GM12801 (cell line): Measurements from ENCODE around the gene MTOR.

Experiments used
- CTCF ChIP-seq: IDR thresholded peaks from one replicate; pipeline ENCODE4 v1.5.1; 2011; ENCODE audit warnings: control low read depth; ENCODE audit not compliant: insufficient read length; ENCODE audit errors: extremely low read depth

MTOR gene

GRCh38 chr1:11184973-11185372 is 77.4 kb downstream of the MTOR start:
- TF ChIP-seq CTCF: no peak

GRCh38 chr1:11182884-11183283 is 79.5 kb downstream of the MTOR start:
- no peak for TF ChIP-seq CTCF

GRCh38 chr1:11180342-11180744 is 82.0 kb downstream of the MTOR start:
- no peak for TF ChIP-seq CTCF

GRCh38 chr1:11179125-11179524 is 83.2 kb downstream of the MTOR start:
- TF ChIP-seq CTCF: no peak

- no peak for TF ChIP-seq CTCF
Measured at GRCh38 chr1:11178021-11179015, 84.0 kb downstream of the MTOR start.

GRCh38 chr1:11176081-11176706 is 86.2 kb downstream of the MTOR start:
- TF ChIP-seq CTCF: no peak

GRCh38 chr1:11175461-11175860 is 86.9 kb downstream of the MTOR start:
- TF ChIP-seq CTCF: no peak
